Neural cell (in vitro differentiated cells): Measurements from ENCODE around the gene DDN.

Source experiments
- MXI1 ChIP-seq: fragments of 450-650 bp; conservative IDR thresholded peaks from 2 replicates; pipeline ENCODE4 v1.6.1; 2014; ENCODE audit warnings: antibody characterized with exemption, mild to moderate bottlenecking; ENCODE audit not compliant: poor library complexity, severe bottlenecking
- RAD21 ChIP-seq: fragments of 450-650 bp; conservative IDR thresholded peaks from 2 replicates; pipeline ENCODE4 v1.6.1; 2014; ENCODE audit warnings: antibody characterized with exemption, mild to moderate bottlenecking, moderate library complexity
- TF ChIP-seq, protein P1 (sequence below): fragments of 450-650 bp; IDR thresholded peaks from 2 replicates; pipeline ENCODE4 v1.5.1; 2014; ENCODE audit warnings: antibody characterized with exemption, mild to moderate bottlenecking, moderate library complexity; ENCODE audit not compliant: poor library complexity, severe bottlenecking

DNA sequence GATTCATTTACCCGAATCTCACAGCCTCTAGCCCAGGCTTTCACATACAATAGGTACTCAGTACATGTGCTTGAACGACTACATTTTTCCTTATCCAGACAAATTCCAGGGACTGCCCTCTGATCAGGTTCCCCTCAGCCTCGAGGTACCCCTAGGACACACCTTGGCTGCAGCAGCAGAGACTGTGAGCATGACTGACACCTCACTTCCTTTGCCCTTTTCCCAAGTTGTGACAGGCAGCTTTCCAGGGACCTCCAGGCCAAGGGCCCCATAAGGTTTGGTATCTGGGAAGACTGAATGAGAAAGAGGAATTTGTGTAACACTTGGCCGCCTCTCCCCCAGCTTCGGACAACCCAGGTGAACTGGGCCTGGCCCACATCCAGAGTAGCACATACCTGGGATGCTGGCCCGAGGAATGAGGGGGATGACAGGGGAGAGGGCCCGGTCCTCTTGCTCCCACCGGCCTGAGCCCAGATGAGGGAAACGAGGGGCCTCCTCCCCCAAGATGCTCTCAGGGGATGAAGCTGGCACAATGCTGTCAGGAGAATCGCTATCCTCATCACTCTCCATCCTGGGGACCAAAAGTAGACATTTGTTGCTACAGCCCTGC is 29.6 kb upstream of the DDN start:
- TF ChIP-seq MXI1 (no peak), RAD21 (no peak)
- TF ChIP-seq, protein P1, sequence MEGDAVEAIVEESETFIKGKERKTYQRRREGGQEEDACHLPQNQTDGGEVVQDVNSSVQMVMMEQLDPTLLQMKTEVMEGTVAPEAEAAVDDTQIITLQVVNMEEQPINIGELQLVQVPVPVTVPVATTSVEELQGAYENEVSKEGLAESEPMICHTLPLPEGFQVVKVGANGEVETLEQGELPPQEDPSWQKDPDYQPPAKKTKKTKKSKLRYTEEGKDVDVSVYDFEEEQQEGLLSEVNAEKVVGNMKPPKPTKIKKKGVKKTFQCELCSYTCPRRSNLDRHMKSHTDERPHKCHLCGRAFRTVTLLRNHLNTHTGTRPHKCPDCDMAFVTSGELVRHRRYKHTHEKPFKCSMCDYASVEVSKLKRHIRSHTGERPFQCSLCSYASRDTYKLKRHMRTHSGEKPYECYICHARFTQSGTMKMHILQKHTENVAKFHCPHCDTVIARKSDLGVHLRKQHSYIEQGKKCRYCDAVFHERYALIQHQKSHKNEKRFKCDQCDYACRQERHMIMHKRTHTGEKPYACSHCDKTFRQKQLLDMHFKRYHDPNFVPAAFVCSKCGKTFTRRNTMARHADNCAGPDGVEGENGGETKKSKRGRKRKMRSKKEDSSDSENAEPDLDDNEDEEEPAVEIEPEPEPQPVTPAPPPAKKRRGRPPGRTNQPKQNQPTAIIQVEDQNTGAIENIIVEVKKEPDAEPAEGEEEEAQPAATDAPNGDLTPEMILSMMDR: no peak
